ENCODE measurements around the gene ATP8A2. TPM values are rescaled to one million over a fixed set of nuclear protein-coding genes. Genes with fewer than 3 reads are reported as not detected.

ATP8A2 gene
- total RNA-seq, 3 donors from 2014 or later (not counting 1 experiment from before 2014, with no cell fraction given): 0.43 to 0.68 (median 0.59) TPM

DNA sequence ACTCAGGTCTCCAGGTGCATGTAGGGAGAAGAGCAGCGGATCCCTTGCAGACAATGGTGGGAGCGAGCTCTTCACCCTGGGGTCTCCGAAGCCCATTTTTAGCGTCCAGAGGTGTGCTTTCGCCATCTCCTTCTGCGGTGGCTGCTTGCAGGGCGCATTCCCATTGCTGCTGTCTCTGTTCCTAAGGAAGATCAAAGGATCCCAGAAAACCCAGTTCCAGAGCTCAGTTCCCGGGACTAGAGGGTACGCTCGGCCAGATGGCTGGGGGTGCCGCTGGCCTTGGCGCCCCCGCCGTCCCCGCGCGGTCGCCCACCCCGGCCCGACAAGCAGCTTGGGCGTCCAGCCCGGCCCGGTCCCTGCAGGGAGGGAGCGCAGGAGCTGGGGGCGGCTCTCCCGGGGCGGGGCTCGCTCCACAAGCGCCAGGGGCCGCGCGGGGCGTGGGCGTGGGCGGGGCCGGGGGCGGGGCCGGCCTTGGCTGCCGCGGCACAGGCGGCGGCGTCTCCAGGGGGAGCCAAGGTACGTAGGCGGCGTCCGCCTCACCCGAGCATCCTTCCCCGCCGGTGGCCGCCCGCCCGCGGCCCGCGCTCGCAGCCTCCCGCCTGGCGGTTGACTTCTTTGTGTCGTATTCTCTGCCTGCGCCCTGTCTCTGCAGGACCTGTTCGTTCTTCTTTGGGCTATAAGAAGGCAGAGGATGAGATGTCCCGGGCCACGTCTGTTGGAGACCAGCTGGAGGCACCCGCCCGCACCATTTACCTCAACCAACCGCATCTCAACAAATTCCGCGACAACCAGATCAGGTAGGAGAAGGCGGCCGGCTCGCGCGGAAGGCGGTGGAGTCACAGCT lies 96.8 kb downstream of the ATP8A2 start:
- 7% methylated on average over 75 of the region's 75 CpGs for WGBS (ENCODE audit: insufficient coverage)
- H3K9me3 Mint-ChIP-seq: peaks cover 0 to 4% of the 10 kb centered on the region in 2 donors
- H3K4me3 Mint-ChIP-seq: no peak overlapping the region
- ATAC-seq (no peak), DNase-seq (no peak)
- peaks cover 33 to 55% of the 10 kb centered on the region in 2 donors for H3K27me3 Mint-ChIP-seq (ENCODE audit: low read depth in 2 of 2)
- peaks cover 5 to 7% of the 10 kb centered on the region in 2 donors for H3K4me1 Mint-ChIP-seq
- no peak overlapping the region for H3K27ac Mint-ChIP-seq
- Histone ChIP-seq H3K27ac (ENCODE audit: low read length) (no peak overlapping the region), H3K4me1 (ENCODE audit: control insufficient read depth, insufficient read depth, low read length) (no peaks in the 10 kb centered on the region), H3K27me3 (ENCODE audit: control insufficient read depth, insufficient read depth, low read length) (peaks cover 8% of the 10 kb centered on the region), H3K9me3 (ENCODE audit: control insufficient read depth, insufficient read depth, low read length) (no peaks in the 10 kb centered on the region), H3K4me3 (ENCODE audit: low read length) (no peak overlapping the region), H3K36me3 (ENCODE audit: control insufficient read depth, insufficient read depth, low read length) (no peaks in the 10 kb centered on the region)
- TF ChIP-seq, protein P1, sequence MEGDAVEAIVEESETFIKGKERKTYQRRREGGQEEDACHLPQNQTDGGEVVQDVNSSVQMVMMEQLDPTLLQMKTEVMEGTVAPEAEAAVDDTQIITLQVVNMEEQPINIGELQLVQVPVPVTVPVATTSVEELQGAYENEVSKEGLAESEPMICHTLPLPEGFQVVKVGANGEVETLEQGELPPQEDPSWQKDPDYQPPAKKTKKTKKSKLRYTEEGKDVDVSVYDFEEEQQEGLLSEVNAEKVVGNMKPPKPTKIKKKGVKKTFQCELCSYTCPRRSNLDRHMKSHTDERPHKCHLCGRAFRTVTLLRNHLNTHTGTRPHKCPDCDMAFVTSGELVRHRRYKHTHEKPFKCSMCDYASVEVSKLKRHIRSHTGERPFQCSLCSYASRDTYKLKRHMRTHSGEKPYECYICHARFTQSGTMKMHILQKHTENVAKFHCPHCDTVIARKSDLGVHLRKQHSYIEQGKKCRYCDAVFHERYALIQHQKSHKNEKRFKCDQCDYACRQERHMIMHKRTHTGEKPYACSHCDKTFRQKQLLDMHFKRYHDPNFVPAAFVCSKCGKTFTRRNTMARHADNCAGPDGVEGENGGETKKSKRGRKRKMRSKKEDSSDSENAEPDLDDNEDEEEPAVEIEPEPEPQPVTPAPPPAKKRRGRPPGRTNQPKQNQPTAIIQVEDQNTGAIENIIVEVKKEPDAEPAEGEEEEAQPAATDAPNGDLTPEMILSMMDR (IDR thresholded peaks at IDR 0.05): no peak
- intact Hi-C loops (cut with micrococcal nuclease): no loop called here
- no peaks in the 10 kb centered on the region for H3K36me3 Mint-ChIP-seq

DNA sequence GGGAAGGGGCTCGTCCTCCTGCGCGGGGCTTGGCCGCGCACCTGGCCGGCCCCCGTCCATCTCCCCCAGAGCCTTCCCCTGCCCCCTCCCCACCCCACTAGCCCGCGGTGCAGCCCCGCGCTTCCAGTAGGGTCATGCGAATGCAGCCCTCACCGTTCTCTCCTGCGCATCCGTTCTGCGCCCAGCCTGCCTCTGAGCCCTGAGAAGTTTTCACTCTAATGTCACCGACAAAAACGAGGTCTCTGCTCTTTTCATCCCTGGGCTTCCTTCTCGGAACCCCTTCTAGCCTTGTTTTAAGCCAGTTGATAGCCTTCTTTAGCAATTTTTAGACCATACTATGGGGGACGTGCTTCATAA lies 97.4 kb downstream of the ATP8A2 start:
- Mint-ChIP-seq H3K9me3 (peaks cover 0 to 4% of the 10 kb centered on the region in 2 donors), H3K36me3 (no peaks in the 10 kb centered on the region), H3K27me3 (ENCODE audit: low read depth in 2 of 2) (peaks cover 33 to 50% of the 10 kb centered on the region in 2 donors), H3K4me1 (peaks cover 5 to 7% of the 10 kb centered on the region in 2 donors), H3K4me3 (no peak overlapping the region), H3K27ac (no peak overlapping the region)
- Histone ChIP-seq H3K27me3 (ENCODE audit: control insufficient read depth, insufficient read depth, low read length) (peaks cover 8% of the 10 kb centered on the region), H3K4me3 (ENCODE audit: low read length) (no peak overlapping the region), H3K4me1 (ENCODE audit: control insufficient read depth, insufficient read depth, low read length) (no peaks in the 10 kb centered on the region), H3K27ac (ENCODE audit: low read length) (no peak overlapping the region), H3K9me3 (ENCODE audit: control insufficient read depth, insufficient read depth, low read length) (no peaks in the 10 kb centered on the region), H3K36me3 (ENCODE audit: control insufficient read depth, insufficient read depth, low read length) (no peaks in the 10 kb centered on the region)
- WGBS (ENCODE audit: insufficient coverage): 12% methylated on average over 20 of the region's 20 CpGs
- TF ChIP-seq, protein P1 (IDR thresholded peaks at IDR 0.05): no peak
- DNase-seq (no peak), ATAC-seq (no peak)
- intact Hi-C loops (cut with micrococcal nuclease): no loop called here

DNA sequence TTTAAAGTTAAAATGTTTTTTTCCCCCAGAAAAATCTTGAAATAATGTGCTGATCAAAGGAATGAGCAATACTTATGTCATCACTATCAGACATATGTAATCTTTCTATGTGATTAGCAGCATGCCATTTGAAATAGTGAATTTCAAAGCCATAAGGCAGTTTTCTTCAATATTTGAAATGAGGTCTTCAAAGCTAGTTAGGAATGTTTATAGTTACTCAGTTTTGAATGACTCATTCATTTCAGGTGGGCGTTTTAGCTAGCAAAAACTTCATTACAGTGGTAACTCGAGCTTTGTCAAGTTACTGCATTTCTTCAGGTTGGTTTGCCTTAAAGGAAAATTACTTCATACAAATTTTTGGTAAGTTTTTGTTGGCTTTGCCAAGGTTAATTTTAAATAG lies 102.1 kb downstream of the ATP8A2 start:
- DNase-seq: no peak
- Mint-ChIP-seq H3K4me3 (no peak overlapping the region), H3K4me1 (peaks cover 5 to 6% of the 10 kb centered on the region in 2 donors), H3K36me3 (no peaks in the 10 kb centered on the region), H3K27ac (no peak overlapping the region), H3K27me3 (ENCODE audit: low read depth in 2 of 2) (peaks cover 22% of the 10 kb centered on the region in 2 donors), H3K9me3 (no peaks in the 10 kb centered on the region)
- no peak for ATAC-seq
- Histone ChIP-seq H3K4me3 (ENCODE audit: low read length) (no peak overlapping the region), H3K27me3 (ENCODE audit: control insufficient read depth, insufficient read depth, low read length) (peaks cover 8% of the 10 kb centered on the region), H3K9me3 (ENCODE audit: control insufficient read depth, insufficient read depth, low read length) (no peaks in the 10 kb centered on the region), H3K27ac (ENCODE audit: low read length) (no peak overlapping the region), H3K36me3 (ENCODE audit: control insufficient read depth, insufficient read depth, low read length) (no peaks in the 10 kb centered on the region), H3K4me1 (ENCODE audit: control insufficient read depth, insufficient read depth, low read length) (no peaks in the 10 kb centered on the region)
- intact Hi-C loops (cut with micrococcal nuclease): no loop called here
- 83% methylated on average over 1 of the region's 2 CpGs for WGBS (ENCODE audit: insufficient coverage)
- TF ChIP-seq, protein P1 (IDR thresholded peaks at IDR 0.05): no peak

All from natural killer cell (primary cell).